Measurements from ENCODE around the gene SCAF4.

GRCh38 chr21:31658053-31658452 lies 73.9 kb downstream of the SCAF4 start:
- TF ChIP-seq EZH2phosphoT487 (IDR thresholded peaks at IDR 0.05; ENCODE audit: low read depth), result no peak
- TF ChIP-seq CTCF (IDR thresholded peaks at IDR 0.05; ENCODE audit: low read depth, low read length), result no peak

Measured in OCI-LY3 (cell line).